Astrocyte of the hippocampus (primary cell): ENCODE data around the gene SELENOP.

Experiments used
- DNase-seq: peaks from one replicate; pipeline ENCODE4 v3.0.0; 2011; ENCODE audit warnings: low read depth, low spot score

The SELENOP gene

DNA sequence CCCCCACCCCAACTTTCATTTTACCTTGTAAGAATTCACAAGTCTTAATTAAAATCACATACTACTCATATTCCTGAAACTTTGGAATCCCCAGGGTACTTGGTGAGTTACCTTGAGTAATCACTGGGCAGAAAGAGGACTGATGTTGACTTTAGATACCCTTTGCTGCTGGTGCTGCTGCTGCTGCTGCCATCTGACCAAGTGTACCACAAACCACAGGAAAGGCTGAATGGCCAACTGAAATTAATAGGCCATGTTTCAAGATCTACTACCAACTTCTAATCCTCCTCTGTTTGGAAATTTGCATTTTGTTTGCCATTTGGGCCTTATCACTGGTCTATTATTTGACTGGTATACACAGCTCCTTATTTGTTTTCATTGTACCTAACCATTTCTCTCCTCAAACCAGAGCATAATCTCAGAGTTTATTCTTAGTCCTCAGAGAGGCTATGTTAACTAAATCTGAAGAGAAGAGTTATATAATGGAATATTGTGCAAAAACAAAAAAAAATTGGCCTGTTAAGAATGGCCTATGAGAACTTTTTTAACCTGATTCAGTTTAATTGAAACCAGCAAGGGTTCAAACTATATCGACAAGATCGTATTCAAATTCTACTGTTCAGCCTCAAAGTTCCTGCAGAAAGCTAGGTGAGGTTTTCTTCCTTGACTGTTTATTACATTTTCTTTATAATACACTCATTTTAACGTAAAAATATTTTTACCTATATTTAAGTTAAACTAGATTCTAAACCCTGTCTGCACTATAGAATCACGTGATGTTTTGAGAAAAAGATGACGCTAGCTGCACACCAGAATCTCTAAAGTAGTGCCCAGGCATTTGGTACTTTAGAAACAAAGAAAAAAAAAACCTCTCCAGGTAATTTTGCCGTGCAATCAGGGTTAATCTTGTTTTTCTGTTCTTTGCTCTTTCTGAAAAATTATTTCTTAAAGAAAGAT, 13.1 kb downstream of the SELENOP start:
- no peak for DNase-seq

DNA sequence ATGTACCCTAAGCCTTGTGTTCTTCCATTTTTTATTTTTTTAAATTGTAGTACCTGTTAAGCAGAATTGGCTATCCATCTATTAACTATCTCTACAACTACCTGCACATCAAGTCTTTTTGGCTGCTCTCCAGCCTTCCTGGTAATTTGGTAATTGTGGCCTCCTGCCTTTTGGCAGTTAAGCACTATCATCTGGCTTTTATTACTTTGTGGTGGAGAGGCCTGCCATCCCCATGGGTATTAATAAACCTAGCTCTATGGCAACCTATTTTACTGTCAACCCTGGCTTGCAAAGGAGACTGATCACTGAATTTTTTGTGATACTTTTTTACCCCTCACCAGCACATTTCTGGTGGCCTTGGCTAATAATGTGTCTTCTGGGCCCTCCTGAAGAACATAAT, 20.5 kb downstream of the SELENOP start:
- no peak for DNase-seq

DNA sequence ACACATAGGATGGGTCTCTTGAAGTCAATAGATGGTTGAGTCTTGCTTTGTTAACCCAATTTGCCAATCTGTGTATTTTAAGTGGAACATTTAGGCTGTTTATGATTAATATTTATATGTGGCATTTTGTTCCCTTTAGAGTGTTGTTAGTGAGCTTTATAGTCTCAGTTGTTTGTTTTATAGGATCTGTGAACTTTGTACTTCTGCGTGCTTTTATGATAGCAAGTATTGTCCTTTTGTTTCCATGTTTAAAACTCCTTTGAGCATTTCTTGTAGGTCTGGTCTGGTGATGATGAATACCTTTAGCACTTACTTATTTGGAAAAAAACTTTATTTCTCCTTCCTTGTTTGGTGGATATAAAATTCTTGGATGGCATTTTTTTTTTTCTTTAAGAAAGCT, 23.8 kb downstream of the SELENOP start:
- no peak for DNase-seq

DNA sequence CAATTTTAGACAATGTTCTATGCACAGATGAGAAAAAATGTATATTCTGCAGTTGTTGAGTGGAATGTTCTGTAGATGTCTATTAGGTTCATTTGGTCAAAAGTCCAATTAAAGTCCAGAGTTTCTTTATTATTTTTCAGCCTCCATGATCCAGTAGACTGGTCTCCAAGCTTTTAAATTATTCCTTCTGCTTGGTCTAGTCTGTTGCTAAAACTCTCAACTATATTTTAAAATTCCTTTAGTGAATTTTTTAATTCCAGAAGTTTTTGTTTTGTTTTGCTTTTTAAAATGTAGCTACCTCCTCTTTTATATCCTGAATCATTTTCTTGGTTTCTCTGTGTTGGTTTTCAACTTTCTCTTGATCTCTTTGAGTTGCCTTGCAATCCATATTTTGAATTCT, 24.6 kb downstream of the SELENOP start:
- DNase-seq, result no peak

DNA sequence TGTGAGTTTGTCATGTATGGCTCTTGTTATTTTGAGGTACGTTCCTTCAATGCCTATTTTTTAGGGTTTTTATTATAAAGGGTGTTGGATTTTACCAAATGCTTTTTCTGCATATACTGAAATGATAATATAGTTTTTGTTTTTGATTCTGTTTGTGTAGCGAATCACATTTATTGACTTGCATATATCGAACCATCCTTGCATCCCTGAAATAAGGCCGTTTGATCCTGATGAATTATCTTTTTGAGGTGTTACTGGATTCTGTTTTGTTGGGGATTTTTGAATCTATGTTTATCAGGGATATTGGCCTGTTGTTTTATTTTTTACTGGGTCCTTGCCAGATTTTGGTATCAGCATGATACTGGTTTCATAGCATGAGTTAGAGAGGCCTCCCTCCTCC, 25.9 kb downstream of the SELENOP start:
- DNase-seq, result no peak

DNA sequence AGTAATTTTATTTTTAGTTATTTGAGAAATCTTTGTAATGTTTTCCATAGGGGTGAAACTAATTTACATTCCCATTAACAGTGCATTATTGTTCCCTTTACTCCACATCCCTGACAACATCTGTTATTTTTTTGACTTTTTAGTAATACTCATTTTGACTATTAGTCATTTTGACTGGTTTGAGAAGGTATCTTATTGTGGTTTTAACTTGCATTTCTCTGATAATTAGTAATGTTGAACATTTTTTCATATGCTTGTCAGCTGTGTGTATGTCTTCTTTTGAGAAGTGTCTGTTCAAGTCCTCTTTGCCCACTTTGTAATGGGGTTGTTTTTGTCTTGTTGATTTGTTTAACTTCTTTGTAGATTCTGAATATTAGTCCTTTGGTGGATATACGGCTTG, 27.6 kb downstream of the SELENOP start:
- DNase-seq, result no peak

DNA sequence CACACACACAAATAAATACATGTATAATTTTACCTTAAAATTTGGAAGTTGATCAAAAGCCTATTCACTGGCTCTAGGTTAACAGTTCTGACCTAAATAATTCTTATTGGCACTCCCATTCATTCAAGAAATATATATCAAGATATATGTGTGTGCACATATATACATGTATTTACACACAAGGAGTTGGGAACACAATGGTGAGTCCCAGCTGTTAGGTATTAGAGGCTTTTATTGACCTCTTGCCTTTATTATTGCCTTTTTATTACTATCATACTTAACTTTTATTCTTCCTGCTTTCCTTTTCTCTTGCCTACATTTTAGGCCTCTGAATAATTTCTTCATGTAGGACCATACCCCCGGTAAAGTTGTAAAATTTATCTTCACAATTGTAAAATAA, 30.1 kb downstream of the SELENOP start:
- no peak for DNase-seq

DNA sequence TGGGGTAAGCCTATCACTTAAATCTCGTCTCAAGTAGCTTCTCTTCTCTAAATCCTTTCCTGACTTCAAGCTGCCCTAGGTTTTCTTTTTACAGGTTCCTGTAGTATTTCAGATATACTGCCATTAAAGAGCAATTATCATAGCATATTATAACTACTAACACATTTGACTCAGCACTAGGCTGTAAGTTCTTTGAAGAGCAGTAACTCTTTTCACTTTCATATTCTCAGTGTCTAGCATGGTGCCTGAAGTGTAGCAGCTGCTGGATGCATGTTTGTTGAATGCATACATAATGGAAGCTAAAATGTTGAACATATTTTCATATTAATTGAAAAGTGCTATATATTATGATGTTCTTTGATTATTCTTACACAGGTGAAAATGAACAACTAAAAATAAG, 32.6 kb downstream of the SELENOP start:
- no peak for DNase-seq

DNA sequence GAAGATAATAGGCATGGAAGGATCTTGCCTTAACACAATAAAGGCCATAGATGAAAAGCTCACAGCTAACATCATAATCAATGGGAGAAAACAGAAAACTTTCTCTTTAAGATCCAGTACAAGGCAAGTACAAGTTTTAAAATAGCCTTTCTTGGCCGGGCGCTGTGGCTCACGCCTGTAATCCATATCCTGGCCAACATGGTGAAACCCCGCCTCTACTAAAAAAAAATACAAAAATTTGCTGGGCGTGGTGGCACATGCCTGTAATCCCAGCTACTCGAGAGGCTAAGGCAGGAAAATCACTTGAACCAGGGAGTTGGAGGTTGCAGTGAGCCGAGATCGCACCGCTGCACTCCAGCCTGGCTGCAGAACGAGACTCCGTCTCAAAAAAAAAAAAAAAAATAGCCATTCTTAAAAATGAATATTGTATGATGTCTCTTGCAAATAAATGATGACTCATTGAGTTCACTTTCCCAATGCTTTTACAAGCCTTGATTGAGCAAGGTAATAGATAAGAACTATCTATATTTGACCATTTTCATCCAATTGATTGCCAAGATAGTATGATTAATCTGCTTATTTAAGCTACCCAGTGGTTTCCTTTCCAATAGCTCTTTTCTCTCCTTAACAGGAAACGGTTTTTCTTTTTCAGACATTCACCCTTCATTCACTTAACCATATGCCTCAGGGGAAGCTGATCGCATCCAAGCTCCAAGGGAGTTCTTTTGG, 39.3 kb downstream of the SELENOP start:
- no peak for DNase-seq

DNA sequence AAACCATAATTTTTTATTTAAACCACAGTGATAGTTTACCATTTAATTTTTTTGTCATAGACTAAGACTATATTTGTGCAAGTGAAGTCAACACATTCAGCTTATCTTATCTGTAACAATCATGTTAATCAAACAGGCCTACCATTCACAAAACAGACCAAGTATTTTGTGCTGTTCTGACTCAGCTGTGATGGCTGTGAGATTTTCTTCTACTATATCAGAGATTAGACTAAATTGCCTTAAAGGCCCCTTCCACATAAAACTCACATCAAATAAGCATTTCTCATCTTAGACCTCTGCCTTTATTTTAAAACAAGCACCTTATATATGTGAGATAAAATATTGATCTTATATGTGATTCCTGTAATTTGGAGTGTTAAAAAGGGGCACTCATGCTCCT, 41.7 kb downstream of the SELENOP start:
- DNase-seq, result no peak

DNA sequence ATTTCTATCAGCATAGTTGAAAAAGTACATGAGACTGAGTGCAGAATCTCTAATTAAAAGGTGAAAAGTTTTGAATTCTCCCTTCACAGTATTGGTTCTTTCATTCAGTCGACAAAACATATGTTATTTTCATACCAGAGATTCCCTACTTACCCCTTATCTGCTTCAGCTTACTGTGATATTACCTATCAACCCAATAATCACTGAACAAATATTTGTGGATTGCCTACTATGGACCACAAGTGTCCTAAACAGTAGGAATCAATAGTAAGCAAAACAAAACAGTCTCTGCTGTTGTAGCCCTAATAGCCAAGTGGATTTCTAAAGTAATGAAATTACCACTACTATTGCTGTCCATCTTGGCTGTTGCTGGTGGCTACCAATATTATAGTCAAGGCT, 43.6 kb downstream of the SELENOP start:
- no peak for DNase-seq

DNA sequence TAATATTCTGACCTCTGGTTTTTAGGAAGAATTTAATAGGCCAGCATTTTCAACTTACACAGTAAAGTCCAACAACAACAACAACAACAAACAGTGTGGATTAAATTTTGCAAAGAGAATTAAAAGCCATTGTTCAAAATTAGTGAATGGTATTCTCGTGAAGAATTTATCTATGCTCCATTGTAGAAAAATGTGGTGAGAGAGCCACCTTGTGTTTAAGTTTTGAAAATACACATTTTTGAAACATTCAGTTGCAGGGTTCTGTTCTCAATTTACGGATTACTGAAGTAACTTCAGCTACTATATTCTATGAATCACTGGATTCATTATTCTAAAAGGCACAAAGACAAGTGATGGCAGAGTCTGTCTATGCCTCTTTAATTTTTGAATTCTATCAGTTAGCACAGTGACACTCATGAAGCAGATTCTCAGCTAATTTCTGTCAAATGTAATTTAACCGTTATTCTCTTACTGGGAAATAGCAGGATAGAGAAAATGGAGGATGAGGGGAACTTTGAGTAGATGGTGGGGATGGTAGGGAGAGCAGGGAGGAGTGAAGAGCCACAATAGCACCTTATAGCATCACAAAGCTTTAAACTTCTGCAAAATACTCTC, 44.1 kb downstream of the SELENOP start:
- DNase-seq, result peak; percentile 50

DNA sequence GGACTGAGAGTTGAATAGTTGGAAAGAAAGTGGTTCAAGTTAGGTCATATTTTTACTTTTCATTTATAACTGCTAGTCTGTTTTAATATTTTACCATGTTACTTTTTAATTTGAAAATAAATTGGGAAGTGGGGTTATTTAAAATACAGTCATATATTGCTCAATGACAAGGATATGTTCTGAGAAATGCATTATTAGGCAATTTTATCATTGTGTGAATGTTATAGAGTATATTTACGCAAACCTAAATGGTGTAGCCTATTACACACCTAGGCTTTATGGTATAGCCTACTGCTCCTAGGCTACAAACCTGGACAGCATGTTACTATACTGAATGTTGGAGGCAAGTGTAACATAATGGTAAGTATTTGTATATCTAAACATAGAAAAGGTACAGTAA, 49.9 kb downstream of the SELENOP start:
- no peak for DNase-seq

DNA sequence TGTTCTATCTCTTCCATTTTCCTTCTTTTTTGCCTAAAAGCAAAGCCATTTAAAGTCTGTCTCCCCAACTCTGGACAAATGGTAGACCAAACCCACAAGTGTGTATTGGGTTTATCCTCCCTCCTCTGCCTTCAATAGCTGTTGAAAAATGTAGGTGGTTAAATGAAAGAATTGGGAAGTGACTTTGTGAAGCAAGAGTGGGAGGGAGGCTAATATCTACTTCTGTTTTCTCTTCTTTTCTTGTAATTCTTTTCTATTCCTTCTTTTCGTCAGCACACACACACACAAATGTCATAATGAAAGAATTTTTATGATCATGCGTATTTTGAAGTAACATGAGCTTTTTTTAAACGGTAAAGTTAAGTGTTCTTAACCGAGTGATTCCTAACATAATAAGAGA, 51.3 kb downstream of the SELENOP start:
- no peak for DNase-seq

DNA sequence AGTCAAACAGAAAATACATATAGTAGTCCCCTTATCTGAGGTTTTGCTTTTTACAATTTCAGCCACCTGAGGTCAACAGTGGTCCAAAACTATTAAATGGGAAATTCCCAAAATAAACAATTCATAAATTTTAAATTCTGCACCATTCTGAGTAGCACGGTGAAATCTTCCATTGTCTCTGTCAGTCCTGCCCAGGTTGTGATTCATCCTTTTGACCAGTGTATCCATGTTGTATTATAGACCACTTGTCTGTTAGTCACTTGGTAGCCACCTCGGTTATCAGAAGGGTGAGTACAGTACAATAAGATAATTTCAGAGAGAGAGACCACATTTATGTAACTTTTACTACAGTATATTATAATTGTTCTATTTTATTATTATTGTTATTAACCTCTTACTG, 52.2 kb downstream of the SELENOP start:
- no peak for DNase-seq

DNA sequence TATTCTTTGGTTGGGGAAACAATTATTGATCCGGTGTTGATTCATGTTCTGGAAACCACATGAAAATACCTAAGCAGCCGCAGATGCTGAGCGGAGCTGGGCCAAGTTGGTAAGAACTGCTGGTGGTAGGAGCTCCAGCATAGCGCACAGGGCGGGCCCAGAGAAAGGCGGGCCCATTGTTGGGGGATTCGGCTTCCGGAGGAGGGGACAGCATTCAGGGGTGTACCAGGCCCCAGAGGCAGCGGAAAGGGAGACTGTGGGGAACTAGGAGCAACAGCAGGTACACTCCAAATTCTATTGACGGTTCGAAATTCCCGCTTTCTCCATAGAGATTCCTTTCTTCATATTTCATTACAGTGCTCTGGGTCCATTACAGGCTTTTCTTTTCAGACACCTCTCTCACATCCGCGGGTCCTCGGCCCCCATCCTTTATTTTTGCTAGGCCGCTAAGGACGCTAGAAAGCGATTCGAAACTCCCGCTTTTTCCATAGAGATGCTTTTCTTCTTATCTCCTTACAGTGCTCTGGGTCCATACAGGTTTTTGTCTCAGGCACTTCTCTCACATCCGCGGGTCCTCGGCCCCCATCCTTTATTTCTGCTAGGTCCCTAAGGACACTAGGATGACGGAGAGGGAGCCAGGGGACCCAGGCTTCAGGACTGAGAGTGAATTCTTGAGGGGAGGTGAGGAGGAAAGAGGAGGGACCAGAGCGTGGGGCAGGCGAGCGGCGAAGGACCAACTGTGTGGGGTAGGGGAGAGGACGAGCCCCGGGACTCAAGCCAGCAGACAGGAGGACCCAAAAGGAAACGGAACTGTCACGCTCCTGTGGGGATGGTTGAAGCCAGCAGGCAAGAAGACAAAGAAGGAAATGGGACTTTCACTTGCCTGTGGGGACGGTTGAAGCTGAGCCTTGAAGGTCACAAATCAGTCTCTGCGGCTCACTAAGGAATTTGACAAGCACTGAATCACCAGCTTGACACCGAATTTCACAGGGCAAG, 54.8 kb downstream of the SELENOP start, which contains the start of gene CCDC152:
Gene CCDC152, plus strand, starts transcription at position 213 of the 996 bp plus-strand sequence. CDS start 2,304 bp downstream, outside the sequence.
- DNase-seq, result peak; percentile 54

DNA sequence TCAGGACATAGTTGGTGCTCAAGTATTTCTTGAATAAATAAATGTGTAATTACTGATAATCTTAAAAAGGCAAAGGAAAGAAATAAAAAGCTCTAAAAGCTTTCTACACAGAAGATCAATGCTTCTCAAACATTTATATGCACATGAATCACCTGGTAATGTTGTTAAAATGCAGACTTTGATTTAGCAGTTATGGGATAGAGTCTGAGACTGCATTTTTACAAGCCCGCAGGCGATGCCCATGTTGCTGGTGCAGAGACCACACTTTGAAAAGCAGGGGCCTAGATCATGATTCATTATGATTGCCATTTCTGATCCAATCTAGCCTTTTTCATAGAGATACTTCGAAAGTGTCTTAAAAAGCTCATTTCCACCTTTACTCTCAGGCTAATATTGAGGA, 58.6 kb downstream of the SELENOP start:
- no peak for DNase-seq

DNA sequence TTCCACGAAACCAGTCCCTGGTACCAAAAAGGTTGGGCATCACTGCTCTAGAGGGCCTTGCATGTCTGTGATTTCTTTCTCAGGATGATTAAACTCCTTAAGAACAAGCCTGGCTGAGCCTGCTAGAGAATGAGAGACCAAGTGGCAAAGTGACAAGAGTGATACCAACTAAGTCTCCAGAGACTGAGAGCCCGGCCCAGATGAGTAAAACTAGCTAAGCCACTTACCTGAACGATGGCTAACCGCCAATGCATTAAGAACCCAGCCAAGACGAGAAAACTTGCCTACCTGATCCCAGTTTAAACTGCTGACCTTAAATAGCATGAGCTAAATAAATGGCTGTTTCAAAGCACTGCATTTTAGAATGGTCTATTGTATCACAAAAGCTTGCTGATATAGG, 60.6 kb downstream of the SELENOP start:
- DNase-seq, result no peak

DNA sequence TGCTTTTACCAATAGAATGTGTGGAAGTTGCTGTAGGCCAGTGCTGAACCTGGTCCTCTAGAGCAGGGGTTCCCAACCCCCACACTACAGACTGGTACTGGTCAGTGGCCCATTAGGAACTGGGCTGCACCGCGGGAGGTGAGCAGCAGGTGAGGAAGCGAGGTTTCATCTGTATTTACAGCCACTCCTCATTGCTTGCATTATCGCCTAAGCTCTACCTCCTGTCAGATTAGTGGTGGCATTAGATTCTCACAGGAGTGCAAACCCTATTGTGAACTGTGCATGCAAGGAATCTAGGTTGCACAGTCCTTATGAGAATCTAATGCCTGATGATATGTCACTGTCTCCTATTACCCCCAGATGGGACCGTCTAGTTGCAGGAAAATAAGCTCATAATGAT, 61.2 kb downstream of the SELENOP start:
- no peak for DNase-seq
